GM21737 (cell line): ENCODE measurements around the gene ENGASE.

Experiments used
- ATAC-seq: cut with Tn5 transposase; IDR thresholded peaks from one replicate; pipeline ENCODE4 v1.9.1; 2021; ENCODE audit warnings: mild to moderate bottlenecking, moderate library complexity; ENCODE audit not compliant: unreplicated experiment

Gene ENGASE

DNA sequence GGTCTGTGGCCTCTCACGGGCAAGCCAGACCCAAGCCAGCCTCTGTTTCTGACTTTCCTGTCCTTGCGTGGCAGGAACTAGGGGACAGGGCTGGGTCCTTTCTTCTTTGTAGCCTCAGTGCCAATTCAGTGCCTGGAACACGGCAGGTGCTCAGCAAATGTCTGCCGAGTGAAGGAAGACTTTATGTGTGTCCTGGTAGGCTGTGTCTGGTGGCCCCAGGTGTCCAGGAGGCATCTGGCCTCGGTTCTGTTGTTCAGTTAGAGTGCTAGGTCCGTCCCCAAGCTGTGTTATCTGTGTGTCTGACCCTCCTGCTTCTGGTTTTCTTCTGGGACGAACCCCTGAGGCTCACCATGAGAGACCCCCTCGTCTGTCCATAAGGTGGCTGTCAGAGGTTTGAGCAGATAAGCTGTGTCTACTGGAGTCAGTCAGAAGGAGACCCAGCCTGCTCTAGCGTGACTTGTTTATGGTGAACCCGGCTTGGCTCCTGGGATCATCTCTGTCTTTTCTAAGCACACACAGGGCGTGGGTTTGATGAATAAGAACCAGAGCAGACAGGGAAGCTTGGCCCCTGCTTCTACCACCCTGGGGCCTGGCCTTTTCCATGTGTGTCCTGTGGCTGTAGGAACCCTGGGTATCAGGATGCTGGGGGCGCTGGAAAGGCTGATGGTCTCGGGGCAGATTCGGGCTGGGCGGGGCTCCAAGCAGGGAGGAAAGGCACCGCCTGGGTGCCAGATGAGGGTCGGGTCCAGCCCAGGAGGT is 39.3 kb downstream of the ENGASE start:
- no peak for ATAC-seq

DNA sequence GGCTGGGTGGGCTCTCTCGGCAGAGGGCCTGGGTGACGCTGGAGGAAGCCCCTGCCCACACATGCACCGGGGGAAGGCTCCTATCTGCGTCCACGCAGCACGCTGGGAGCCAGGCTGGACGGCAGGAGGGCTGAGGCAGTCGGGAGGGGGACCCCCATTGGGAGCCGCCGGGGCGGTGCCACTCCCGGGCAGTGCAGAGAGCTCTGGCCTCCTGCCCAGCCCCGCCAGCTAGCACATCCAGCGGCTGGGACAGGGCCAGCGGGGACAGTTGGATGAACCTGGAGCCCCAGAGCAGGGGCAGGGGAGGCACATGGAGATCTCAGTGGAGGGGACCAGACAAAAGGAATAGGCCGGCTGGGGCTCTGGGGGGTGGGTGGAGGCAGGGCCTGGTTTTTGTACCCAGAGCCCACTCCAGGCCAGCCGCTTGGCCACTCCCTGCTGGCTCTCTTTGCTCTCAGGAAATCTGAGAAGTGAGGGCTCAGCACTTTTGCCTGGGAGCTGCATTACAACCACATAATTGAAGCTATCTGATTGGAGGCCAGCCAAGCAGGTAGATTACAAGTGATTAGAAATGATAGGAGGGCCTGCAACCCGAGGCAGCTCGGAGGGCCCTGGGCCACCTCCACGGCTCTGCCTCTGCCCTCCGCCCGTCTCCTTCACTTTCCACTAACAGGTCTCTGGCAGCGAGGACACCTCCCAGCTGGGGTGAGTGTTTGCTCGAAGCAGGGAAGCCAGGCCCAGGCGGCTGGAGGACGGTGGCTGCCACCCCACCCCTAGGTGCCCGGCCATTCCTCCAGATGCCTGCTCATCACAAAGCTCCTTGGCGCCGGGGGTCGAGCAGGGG is 40.1 kb downstream of the ENGASE start:
- no peak for ATAC-seq

DNA sequence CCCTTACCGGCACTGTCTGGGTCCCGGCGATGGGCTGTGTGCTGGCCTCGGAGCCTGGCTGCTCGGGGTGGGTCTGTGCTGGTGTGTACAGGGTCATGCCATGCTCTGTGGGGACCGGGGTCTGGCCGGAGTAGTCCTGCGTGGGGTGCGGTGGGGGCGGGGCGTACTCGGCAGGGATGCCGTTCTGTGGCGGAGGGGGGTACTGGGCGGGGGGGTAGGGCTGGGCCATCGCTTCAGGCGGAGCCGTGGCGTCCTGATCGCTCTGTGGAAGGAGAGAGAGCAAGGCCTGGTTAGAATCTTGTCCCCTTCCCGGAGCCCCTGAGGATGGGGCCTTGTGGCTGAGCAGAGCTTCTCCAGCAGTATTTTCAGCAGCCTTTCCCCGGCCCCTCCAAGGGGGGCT is 40.9 kb downstream of the ENGASE start:
- no peak for ATAC-seq

DNA sequence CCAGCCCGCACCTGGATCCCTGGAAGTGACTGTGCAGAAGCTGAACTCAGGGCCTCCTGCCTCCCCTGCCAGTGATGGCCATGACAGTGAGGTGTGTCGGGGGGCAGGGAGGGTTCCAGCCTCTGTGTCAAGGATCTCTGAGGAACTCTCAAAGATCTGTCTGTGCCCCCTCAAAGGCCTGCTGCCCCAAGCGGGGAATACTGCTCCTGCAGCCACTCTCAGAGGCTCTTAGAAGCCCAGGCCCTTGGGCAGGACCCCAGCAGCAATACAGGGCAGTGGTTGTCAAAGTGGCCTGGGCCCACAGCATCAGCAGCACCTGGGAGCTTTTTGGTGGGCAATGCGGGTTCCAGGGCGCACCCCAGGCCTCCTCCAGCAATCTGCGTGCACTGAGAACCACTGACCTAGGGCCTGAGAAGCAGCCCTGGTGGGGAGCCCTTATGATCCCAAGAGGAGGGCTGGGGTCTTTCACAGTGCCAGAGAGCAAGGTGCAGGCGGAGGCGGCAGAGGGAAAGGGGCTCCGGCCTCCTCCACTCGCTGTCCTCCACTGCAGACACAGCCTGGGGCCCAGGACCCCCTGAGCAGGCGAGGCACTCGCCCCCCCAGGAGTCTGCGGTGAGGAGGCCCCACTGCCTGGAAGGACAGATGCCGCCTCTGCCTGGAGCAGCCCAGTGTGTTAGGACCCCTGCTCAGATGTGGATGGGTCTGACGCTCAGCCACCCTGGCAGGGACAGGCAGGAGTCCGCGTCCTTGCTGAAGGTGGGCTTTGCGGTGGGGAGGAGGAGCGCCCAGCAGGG is 42.1 kb downstream of the ENGASE start:
- no peak for ATAC-seq

DNA sequence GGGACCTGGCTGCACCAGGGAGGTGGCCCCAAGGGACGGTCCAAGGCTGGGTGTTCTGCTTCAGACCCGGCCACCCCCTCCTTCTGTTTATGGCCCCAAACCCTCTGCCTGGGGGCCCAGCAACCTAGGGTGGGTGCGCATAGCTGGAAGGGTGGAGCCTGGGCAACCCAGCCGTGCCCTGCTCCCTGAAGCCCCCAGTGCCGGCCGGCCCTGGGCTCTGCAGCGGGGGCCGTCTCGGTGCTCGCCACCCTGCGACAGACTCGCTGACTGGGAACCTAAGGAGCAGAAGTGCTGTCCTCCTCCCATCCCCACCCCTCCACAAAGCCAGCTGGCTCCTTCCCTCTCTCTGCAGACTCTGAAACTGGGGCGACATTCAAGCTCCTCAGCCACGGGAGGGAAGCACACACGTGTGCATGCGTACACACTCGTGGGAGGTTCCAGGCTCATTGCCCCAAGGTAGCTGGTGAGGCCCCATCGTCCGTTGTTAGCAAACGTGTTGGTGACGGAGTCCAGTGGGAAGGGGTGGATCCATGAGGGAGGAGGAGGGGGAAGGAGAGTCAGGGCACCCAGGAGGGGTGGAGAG is 43.4 kb downstream of the ENGASE start:
- no peak for ATAC-seq

DNA sequence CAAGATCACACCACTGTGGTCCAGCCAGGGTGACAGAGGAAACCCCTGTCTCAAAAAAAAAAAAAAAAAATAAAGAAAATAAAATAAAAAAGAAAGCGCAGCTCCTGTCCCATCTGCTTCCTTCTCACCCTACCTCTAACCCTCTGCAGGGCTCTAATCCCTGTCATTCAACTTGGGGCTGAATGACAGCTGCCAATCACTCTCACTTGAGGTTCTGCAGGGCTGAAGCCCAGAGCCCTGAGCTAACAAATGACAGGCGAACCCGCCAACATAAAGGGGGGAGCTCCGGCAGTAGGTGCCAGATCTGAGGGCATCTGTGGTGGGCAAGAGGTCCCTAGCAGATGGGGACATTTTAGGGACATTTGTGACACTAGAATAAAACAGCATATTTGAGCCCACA is 44.3 kb downstream of the ENGASE start:
- no peak for ATAC-seq

DNA sequence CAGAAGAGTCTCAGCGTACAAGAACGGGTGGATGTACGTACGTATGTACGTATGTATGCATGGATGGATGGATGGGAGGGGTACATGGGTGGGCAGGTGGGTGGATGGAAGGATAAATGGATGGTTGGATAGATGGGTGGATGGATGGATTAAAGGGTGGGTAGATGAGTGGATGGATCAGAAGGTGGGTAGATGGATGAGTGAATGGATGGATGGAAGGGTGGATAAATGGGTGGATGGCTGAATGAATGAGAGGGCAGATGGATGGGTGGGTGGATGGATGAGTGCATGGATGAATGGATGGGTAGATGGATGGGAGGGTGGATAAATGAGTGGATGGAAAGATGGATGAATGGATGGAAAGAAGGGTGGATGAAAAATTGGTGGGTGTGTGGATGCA is 45.6 kb downstream of the ENGASE start:
- no peak for ATAC-seq

DNA sequence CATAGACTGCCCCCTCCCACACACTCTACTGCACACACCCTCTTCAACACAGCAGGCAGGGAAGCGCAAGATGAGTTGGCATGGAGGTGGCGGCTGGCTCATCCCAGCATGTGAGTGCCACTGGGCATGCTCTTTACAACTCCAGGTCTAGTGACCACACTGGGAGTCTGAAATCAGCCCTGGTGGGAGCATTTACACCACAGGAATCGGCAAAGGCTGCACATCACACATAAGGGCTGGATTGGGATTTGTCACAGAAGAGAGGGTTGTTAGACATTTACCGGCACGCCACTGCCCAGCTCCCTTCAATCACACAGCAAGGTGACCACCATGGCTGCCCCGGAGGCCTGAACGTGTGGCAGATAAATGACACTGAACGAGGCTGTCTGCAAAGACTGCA is 49.4 kb downstream of the ENGASE start:
- no peak for ATAC-seq

DNA sequence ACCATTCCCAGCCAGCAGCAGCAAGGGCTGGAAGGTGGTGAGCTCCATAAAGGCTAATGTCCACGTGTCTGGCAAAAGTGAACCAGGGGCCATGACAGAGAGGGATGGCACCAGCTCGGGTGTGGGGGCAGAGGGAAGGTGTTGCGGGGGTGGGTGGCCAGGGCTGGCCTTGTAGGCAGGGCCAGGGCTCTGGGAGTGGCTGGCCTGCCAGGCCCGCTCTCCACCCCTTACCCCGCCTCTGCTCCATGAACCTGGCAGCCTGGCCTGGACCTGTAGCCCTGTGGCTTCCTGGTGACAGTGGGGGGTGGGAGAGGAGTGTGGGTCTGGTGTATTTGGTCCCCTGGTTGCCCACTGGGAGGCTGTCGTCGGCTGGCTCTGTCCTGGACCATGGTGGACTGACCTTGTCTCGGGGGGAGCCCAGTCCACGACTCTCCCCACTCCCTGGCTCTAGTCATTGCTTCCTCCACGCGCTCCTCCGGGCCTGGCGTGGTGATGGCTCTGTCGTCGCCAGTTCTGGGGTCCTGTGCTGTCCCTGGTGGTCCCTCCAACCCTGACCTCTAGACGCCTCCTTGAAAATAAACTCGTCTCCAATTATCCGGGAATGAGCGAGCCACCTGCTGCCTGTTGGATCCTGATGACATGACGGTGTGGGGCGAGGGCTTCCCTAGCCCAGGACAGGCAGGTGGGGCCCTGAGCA is 50.0 kb downstream of the ENGASE start:
- ATAC-seq, result no peak

DNA sequence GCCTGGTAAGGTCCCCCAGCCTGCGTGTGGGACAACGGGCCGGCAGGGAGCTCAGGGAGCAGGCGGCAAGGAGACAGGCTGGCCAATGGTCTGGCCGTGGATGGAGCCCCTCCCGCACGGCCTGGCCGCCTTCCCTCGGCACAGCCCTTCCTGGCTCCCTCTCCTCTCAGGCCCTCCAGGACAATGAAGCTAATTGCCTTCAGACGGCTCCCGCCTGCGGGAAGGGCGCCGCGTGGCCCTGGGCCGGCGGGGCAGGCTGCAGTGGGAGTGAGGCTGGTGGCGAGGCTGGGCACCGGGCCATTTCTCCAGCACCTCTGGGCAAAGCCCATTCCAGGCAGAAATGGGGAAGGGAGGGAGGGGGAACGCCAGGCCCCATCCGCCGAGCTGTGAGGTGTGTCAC is 50.9 kb downstream of the ENGASE start:
- no peak for ATAC-seq

DNA sequence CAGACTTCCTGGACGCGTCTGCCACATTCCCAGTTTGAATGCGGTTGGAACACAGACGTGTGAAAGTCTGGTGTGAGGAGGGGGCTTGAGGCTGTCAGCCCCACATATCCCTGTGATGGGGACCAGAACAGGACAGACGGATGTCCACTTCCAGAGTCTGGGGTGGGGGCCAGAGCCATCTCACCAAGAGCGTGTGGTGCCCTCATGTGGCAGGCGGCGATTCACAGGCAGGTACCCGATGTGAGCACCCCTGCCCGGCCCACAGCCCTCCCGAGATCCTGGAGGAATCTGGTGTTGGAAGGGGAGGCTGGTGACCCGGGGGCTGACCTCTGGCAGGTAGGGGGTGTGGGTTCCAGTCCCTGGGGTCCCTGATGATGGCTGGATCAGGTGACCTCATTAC is 51.5 kb downstream of the ENGASE start:
- no peak for ATAC-seq

DNA sequence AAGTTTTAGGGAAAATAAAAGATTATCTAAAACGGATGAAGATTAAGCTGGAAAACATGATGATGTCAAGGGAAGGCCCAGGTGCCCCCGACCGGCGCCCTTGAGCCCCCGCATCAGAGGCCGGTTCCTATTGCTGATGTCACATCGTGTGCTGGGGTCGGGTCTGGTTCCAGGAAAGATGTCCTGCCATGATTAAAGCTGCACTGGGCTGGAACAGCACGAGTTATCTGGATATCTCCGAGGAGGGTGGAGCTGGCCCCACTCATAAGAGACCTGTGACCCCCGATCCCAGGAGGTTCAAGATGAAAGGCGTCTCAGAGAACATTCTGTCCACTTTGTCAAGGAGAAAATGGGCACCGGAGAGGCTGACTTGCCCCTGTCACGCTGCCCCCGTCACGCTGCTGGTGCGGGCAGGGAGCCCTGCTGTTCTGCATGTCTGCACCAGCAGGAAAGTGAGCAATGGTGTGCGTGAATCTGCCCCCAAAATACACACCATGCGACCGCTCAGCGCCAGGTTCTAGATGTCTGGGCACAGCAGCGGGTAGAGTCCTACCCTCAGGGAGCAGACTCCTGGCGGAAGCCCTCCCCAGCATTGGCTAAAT is 53.0 kb downstream of the ENGASE start:
- ATAC-seq, result no peak

DNA sequence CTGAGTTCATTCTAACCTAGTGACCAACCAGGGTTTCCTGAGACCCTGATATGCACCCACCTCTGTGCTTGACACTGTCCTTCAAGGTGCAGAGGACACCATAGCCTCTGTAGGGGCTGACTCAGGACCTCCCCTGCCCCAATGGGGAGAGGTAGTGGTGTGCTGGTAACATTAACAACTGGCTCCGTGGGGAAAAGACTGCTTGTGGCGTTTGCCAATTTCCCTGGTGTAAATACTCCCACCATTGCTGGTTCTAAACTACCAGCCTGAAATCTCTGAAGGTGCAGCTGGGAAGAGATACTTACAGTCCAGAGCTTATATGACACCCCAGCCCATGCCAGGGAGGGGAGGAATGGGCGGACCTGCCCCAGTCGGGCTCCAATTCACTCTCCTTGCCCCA is 54.9 kb downstream of the ENGASE start:
- ATAC-seq, result no peak

DNA sequence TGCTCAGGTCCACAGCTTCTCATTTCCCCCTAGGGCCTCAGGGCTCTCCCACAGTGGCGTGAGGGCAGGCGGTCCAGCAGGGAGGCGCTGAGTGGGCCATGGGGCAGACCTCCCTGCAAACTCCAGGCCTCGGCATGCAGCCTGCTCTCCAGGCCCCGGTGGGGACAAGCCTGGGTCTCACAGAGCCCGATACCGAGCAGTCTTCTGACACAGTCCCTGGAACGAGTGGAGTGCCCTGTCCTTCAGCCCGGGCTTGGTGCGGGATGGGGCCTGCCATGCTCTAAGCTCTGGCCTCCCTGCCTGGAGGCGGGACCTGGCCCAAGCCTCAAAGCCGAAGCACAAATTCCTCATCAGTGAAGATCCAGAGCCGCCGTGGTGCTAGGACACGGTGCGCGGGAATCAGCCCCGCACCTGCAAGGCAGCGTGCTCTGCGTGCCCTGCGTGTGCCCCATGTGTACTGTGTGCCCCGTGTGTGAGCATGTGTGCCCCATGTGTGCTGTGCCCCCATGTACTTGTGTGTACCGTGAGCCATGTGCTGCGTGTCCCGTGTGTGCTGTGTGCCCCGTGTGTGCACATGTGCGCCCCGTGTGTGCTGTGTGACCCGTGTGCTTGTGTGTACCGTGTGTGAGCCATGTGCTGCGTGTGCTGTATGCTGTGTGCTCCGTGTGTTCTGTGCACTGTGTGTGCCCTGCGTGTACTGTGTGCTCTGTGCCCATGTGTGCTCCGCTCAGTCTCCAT is 56.1 kb downstream of the ENGASE start:
- no peak for ATAC-seq

DNA sequence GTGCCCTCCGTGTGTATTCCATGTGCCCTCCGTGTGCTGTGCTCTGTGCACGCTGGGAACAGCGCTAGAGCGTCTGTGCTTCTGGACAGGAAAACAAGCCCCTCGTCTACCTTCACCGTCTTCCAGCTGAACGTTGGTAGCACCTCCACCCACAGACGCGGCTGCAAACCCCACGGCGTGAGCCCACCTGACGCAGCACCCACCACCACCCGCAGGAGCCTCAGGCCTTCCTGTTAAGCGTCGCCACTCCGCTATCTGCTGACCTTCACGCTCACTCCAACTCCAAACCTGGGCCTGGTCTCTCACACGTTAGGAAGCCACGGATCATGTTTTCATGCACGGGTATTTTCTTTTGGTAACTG is 56.6 kb downstream of the ENGASE start:
- no peak for ATAC-seq

DNA sequence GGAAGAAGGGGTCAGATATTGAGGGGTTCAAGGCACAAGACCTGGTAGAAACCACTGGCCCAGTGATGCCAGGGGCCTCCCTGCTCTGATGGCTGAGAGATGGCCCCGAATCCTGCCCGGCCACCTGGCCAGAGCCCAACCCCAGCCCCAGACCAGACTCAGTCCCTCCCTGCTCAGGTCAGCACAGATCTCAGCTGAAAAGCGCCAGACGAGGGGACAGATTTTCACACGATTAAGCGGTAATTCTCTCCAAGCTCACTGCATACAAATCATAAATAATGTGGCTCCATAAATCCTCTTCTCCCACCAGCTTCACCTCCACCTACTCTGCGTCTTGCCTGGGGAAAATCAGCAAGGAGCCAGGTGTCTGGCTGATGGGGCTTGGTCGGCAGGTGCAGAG is 57.1 kb downstream of the ENGASE start:
- ATAC-seq, result no peak

DNA sequence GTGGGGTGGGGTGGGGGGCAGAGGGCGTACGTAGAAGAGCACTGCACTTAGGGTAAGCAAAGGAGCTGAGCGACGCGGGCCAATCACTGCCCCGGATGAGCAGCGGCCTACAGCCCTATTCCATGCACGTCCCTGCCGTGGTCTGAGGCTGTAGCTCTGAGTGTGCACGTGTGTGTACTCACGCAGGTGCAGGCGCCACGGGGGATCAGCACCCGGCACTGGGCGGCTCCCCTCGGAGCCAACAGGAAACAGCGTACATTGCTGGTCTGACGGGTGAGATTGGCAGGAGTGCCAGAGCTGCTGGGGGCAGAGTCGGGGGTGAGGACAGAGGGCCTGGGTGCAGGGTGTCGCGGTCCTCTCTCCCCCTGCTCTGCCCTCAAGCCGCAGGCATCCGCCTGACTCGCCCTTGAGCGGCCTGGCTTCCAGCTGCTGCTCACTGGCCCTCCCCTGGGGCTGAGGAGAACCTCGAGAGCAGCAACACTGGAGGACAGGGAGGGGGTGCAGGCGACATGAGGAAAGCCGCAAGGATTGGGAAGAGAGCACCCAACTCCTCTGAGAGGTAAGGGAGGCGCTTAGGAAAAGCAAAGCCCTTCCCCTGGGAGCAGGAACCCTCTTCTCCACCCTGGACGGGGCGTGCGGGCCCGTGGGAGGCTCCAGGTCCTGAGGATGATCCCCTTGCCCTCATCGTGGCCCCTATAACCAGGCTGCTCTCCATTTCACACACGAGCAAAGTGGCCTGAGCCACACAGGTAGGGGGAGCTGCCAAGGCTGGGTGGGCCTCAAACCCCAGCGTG is 57.8 kb downstream of the ENGASE start:
- no peak for ATAC-seq

DNA sequence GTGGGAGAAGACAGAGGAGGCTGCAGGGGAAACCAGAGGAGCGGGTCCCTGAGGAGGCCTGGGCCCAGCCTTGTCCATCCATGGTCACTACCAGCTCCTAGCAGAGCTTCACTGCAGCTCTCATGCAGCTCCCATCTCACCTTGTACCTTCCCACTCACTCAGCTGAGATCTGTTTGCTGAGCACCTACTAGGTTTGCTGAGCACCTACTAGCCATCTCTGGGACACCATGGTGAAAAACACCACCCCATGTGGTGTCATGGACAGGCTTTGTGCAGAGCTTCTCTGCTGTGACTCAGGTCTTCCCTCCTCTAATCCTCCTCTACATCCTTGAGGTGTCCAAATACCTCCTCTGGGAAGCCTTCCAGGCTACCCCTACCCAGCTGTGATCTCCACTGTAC is 58.6 kb downstream of the ENGASE start:
- no peak for ATAC-seq

DNA sequence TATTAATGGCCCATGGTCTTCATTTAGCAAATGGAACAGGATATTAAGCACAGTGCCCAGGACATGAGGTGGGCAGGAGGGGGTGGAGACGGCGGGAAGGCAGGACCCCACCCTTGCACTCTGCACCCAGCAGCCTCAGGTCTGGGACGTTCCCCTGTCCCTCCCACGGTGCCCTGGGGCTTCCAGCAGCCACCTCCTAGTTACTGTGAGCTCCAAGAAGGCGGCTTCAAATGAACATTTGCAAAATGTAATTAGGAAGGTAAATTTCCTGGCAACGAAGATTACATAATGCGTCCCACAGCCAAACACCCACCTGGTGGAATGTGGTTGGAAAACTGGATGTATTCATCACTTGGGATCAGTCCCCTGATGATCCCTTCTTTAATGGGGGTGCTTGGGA is 59.4 kb downstream of the ENGASE start:
- ATAC-seq, result no peak
